GM12865 (cell line): ENCODE results near the gene SLC17A3.

Experiments
- DNase-seq: peaks from one replicate; pipeline ENCODE4 v3.0.0; 2010; ENCODE audit warnings: low read depth
- H3K4me3 ChIP-seq: 2 replicates; pipeline ENCODE4 v1.5.1; 2011; ENCODE audit warnings: mild to moderate bottlenecking, low read depth, low read length, control low read depth
- CTCF ChIP-seq: IDR thresholded peaks from 2 replicates; pipeline ENCODE4 v1.5.1; 2011; ENCODE audit warnings: low read length, control low read depth, low read depth, inconsistent platforms; ENCODE audit not compliant: insufficient read depth; ENCODE audit errors: missing control alignments

SLC17A3 gene

GRCh38 chr6:25899580-25900408 lies 25.8 kb upstream of the SLC17A3 start:
- DNase-seq = no peak
- no peak for TF ChIP-seq CTCF
- H3K4me3 ChIP-seq = no peak overlapping the region

GRCh38 chr6:25899123-25899522 lies 25.1 kb upstream of the SLC17A3 start:
- no peak for TF ChIP-seq CTCF
- H3K4me3 ChIP-seq = no peak overlapping the region
- DNase-seq = no peak

GRCh38 chr6:25898289-25898977 lies 24.4 kb upstream of the SLC17A3 start:
- DNase-seq = no peak
- no peak overlapping the region for H3K4me3 ChIP-seq
- no peak for TF ChIP-seq CTCF

GRCh38 chr6:25896252-25896651 lies 22.2 kb upstream of the SLC17A3 start:
- TF ChIP-seq CTCF = no peak

GRCh38 chr6:25895771-25896170 lies 21.7 kb upstream of the SLC17A3 start:
- no peak for TF ChIP-seq CTCF
- H3K4me3 ChIP-seq = no peak overlapping the region
- no peak for DNase-seq

More at GRCh38 chr6:25896252-25896651, 22.2 kb upstream of the SLC17A3 start:
- no peak overlapping the region for H3K4me3 ChIP-seq
- DNase-seq = no peak

- no peak overlapping the region for H3K4me3 ChIP-seq
- no peak for TF ChIP-seq CTCF
- no peak for DNase-seq
Observed at GRCh38 chr6:25893778-25894177, 19.7 kb upstream of the SLC17A3 start.
